ENCODE measurements around the gene LIN52. TPM values are rescaled to one million over a fixed set of nuclear protein-coding genes. Genes with fewer than 3 reads are reported as not detected.

The LIN52 gene
- total RNA-seq, 1 donor from 2014 or later, result 25.7 TPM

DNA sequence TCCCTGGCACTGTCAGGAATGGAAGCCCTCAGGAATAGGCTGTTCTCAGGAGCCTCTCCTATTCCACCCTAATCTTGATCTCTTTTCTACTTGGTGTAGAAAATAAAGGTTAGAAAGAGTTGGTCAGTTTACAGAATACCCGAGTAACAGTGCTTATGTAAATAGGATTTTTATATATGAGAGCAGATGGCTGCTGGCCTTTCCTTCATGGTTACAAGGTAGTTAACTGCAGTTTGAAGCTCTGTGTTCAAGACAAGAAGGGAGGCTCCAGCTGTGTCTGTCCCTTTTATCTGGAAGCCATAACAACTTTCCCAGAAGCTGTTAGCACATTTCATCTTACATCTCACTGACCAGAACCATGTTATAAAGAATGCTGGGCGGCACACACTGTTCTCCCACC is 42.5 kb upstream of the LIN52 start:
- no peak overlapping the region for H3K9ac ChIP-seq
- H3K4me3 Mint-ChIP-seq, result no peak overlapping the region
- peaks cover 3% of the 10 kb centered on the region for H3K4me1 ChIP-seq
- no peaks in the 10 kb centered on the region for H3K9me3 ChIP-seq (ENCODE audit: low read depth)
- no peak for DNase-seq (ENCODE audit: low spot score)
- H3K27ac Mint-ChIP-seq, result no peak overlapping the region
- no peak overlapping the region for H2AFZ ChIP-seq (replicated peaks)
- no peak overlapping the region for H3K4me2 ChIP-seq
- H3K4me1 Mint-ChIP-seq, result peaks cover 3% of the 10 kb centered on the region
- H4K20me1 ChIP-seq (ENCODE audit: low read depth), result no peaks in the 10 kb centered on the region
- peaks cover 7% of the 10 kb centered on the region for H3F3A ChIP-seq (ENCODE audit: low read depth)
- H3K27ac ChIP-seq, result no peak overlapping the region
- TF ChIP-seq EZH2 (IDR thresholded peaks at IDR 0.05) (no peak), EZH2phosphoT487 (IDR thresholded peaks at IDR 0.05) (no peak)
- TF ChIP-seq, protein P1, sequence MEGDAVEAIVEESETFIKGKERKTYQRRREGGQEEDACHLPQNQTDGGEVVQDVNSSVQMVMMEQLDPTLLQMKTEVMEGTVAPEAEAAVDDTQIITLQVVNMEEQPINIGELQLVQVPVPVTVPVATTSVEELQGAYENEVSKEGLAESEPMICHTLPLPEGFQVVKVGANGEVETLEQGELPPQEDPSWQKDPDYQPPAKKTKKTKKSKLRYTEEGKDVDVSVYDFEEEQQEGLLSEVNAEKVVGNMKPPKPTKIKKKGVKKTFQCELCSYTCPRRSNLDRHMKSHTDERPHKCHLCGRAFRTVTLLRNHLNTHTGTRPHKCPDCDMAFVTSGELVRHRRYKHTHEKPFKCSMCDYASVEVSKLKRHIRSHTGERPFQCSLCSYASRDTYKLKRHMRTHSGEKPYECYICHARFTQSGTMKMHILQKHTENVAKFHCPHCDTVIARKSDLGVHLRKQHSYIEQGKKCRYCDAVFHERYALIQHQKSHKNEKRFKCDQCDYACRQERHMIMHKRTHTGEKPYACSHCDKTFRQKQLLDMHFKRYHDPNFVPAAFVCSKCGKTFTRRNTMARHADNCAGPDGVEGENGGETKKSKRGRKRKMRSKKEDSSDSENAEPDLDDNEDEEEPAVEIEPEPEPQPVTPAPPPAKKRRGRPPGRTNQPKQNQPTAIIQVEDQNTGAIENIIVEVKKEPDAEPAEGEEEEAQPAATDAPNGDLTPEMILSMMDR (IDR thresholded peaks at IDR 0.05), result no peak
- no peak overlapping the region for H3K4me3 ChIP-seq
- no peaks in the 10 kb centered on the region for H3K27me3 Mint-ChIP-seq (ENCODE audit: insufficient read depth, low read depth)
- H3K79me2 ChIP-seq (ENCODE audit: low read depth), result no peaks in the 10 kb centered on the region
- H3K36me3 ChIP-seq, result no peaks in the 10 kb centered on the region
- no peaks in the 10 kb centered on the region for H3K9me3 Mint-ChIP-seq
- no peaks in the 10 kb centered on the region for H3K27me3 ChIP-seq
- no peaks in the 10 kb centered on the region for H3K36me3 Mint-ChIP-seq

DNA sequence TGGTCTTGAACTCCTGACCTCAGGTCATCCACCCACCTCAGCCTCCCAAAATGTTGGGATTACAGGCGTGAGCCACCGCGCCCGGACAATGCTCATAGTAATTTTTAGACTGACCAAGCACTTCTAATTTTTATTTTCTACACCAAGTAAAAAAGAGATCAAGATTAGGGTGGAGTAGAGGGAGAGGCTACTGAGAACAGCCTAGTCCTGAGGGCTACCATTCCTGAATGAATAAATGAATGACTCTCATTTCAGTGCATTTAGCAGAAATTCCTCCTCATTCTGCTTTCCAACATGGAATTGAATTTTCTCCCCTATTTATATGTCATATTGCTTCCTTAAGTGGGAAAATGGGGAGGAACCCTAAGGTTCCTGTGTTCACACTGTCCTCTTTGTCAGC is 39.2 kb upstream of the LIN52 start:
- no peak for DNase-seq (ENCODE audit: low spot score)
- no peaks in the 10 kb centered on the region for H3K27me3 ChIP-seq
- H3K27ac Mint-ChIP-seq, result no peak overlapping the region
- H3K4me1 ChIP-seq, result peaks cover 8% of the 10 kb centered on the region
- H3K4me3 ChIP-seq, result no peak overlapping the region
- no peaks in the 10 kb centered on the region for H4K20me1 ChIP-seq (ENCODE audit: low read depth)
- H3K9me3 Mint-ChIP-seq, result no peaks in the 10 kb centered on the region
- no peaks in the 10 kb centered on the region for H3K79me2 ChIP-seq (ENCODE audit: low read depth)
- H3K4me3 Mint-ChIP-seq, result no peak overlapping the region
- H3K27me3 Mint-ChIP-seq (ENCODE audit: insufficient read depth, low read depth), result no peaks in the 10 kb centered on the region
- H3K9me3 ChIP-seq (ENCODE audit: low read depth), result no peaks in the 10 kb centered on the region
- TF ChIP-seq EZH2 (IDR thresholded peaks at IDR 0.05) (no peak), EZH2phosphoT487 (IDR thresholded peaks at IDR 0.05) (no peak)
- TF ChIP-seq, protein P1 (IDR thresholded peaks at IDR 0.05), result no peak
- H3F3A ChIP-seq (ENCODE audit: low read depth), result peaks cover 7% of the 10 kb centered on the region
- H3K9ac ChIP-seq, result no peak overlapping the region
- no peak overlapping the region for H3K4me2 ChIP-seq
- H3K4me1 Mint-ChIP-seq, result peaks cover 3% of the 10 kb centered on the region
- peak overlapping the region; percentile 82 for H3K27ac ChIP-seq
- H2AFZ ChIP-seq (replicated peaks), result no peak overlapping the region
- no peaks in the 10 kb centered on the region for H3K36me3 ChIP-seq
- no peaks in the 10 kb centered on the region for H3K36me3 Mint-ChIP-seq

DNA sequence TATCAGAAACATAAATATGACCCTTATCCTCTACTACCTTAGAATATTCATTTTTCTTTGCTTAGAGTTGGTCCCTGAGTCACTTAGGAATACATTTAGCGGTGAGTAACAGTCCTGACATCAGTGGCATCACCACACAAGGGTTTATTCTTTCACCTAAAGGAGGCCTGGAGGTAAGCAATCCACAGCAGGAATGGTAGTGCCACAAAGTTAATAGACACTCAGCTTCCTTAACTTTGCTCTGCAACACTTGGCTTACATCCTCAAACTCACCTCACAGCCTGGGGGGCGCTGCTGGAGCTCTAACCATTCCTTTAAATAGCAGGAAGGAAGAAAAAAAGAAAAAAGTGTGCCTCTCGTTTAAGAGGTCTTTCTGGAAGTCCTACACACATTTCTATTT is 36.5 kb upstream of the LIN52 start:
- Mint-ChIP-seq H3K4me1 (peaks cover 3% of the 10 kb centered on the region), H3K4me3 (no peak overlapping the region), H3K27me3 (ENCODE audit: insufficient read depth, low read depth) (no peaks in the 10 kb centered on the region), H3K36me3 (no peaks in the 10 kb centered on the region), H3K9me3 (no peaks in the 10 kb centered on the region), H3K27ac (no peak overlapping the region)
- Histone ChIP-seq H3K4me2 (no peak overlapping the region), H3K4me1 (peaks cover 8% of the 10 kb centered on the region), H3K36me3 (no peaks in the 10 kb centered on the region), H4K20me1 (ENCODE audit: low read depth) (no peaks in the 10 kb centered on the region), H2AFZ (replicated peaks) (no peak overlapping the region), H3F3A (ENCODE audit: low read depth) (peaks cover 7% of the 10 kb centered on the region), H3K79me2 (ENCODE audit: low read depth) (no peaks in the 10 kb centered on the region), H3K27ac (no peak overlapping the region), H3K27me3 (no peaks in the 10 kb centered on the region), H3K9me3 (ENCODE audit: low read depth) (no peaks in the 10 kb centered on the region), H3K9ac (no peak overlapping the region), H3K4me3 (no peak overlapping the region)
- DNase-seq (ENCODE audit: low spot score), result peak; percentile 38
- TF ChIP-seq, protein P1 (IDR thresholded peaks at IDR 0.05), result peak; percentile 45
- TF ChIP-seq EZH2 (IDR thresholded peaks at IDR 0.05), result no peak

Measured in neural progenitor cell (in vitro differentiated cells).